GM12878 (cell line): ENCODE data around the gene STEAP1B.

Experiments
- RAD21 ChIP-seq: IDR thresholded peaks from 2 replicates; pipeline ENCODE4 v1.6.1; 2011; ENCODE audit warnings: mild to moderate bottlenecking, low read depth, low read length, moderate library complexity; ENCODE audit not compliant: insufficient read depth
- USF1 ChIP-seq: IDR thresholded peaks from 2 replicates; pipeline ENCODE4 v1.6.1; 2011; ENCODE audit warnings: borderline replicate concordance, low read depth, mild to moderate bottlenecking, moderate library complexity, mixed read lengths, low read length; ENCODE audit not compliant: insufficient read depth; ENCODE audit errors: extremely low read length

- TF ChIP-seq USF1 (no peak), RAD21 (no peak)
Observed at GRCh38 chr7:22414424-22414823, 85.6 kb downstream of the STEAP1B start.
